GM18499 (cell line): ENCODE results near the gene RAMACL.
"Not testable (repeated sequence)": the region's sequence is repeated elsewhere in the genome, so short reads cannot be mapped to it uniquely, and the experiment has no call there.

Experiments
- ATAC-seq: cut with Tn5 transposase; IDR thresholded peaks from one replicate; pipeline ENCODE4 v1.9.1; 2021; ENCODE audit warnings: moderate number of reproducible peaks; ENCODE audit not compliant: insufficient read depth, unreplicated experiment

The RAMACL gene

GRCh38 chr6:166586424-166587156 is at the start of gene RAMACL:
Gene RAMACL, minus strand, starts transcription at chr6:166586678. Its CDS starts 201 bp downstream, at chr6:166586477.
- ATAC-seq: peak; percentile 58

GRCh38 chr6:166635013-166635970 is 48.8 kb upstream of the RAMACL start:
- ATAC-seq: no peak

GRCh38 chr6:166634581-166634980 is 48.1 kb upstream of the RAMACL start:
- ATAC-seq: not testable (repeated sequence)

- no peak for ATAC-seq
These were observed 47.5 kb upstream of the RAMACL start for GRCh38 chr6:166633732-166634535.

- ATAC-seq: no peak
These were observed 46.3 kb upstream of the RAMACL start for GRCh38 chr6:166632731-166633130.

- ATAC-seq: no peak
These were observed 44.0 kb upstream of the RAMACL start for GRCh38 chr6:166630462-166630861.

- ATAC-seq: no peak
These were observed 43.1 kb upstream of the RAMACL start for GRCh38 chr6:166629628-166630027.

GRCh38 chr6:166627875-166628801 is 41.7 kb upstream of the RAMACL start:
- ATAC-seq: peak; percentile 20

- ATAC-seq: peak; percentile 87
These were observed 40.8 kb upstream of the RAMACL start, which contains the start of gene RPS6KA2 for GRCh38 chr6:166627033-166627874. Gene RPS6KA2, minus strand, starts transcription at chr6:166627251. Its CDS starts 232 bp downstream, at chr6:166627019.

GRCh38 chr6:166626177-166627032 is 39.9 kb upstream of the RAMACL start:
- peak; percentile 1 for ATAC-seq

- ATAC-seq: no peak
These were observed 38.9 kb upstream of the RAMACL start for GRCh38 chr6:166625356-166625755.

- no peak for ATAC-seq
These were observed 37.8 kb upstream of the RAMACL start for GRCh38 chr6:166624275-166624674.

GRCh38 chr6:166623318-166623717 is 36.8 kb upstream of the RAMACL start:
- no peak for ATAC-seq

- ATAC-seq: no peak
These were observed 34.6 kb upstream of the RAMACL start for GRCh38 chr6:166621114-166621540.

GRCh38 chr6:166620478-166621113 is 34.1 kb upstream of the RAMACL start:
- no peak for ATAC-seq

- no peak for ATAC-seq
These were observed 33.4 kb upstream of the RAMACL start for GRCh38 chr6:166619912-166620311.
